Ishikawa (cell line): ENCODE data around the gene FAM131C.

Experiments used
- CEBPB ChIP-seq: IDR thresholded peaks from 2 replicates; pipeline ENCODE4 v1.6.1; 2012
- TCF12 ChIP-seq: IDR thresholded peaks from 2 replicates; pipeline ENCODE4 v1.6.1; 2012; ENCODE audit warnings: low read depth

GRCh38 chr1:16110884-16111283 lies 37.4 kb upstream of the FAM131C start:
- no peak for TF ChIP-seq CEBPB
- TF ChIP-seq TCF12: no peak
